Renal pelvis (tissue), 4 donors: ENCODE results near the gene GLRX3. TPM values are rescaled to one million over a fixed set of nuclear protein-coding genes. Genes with fewer than 3 reads are reported as not detected.

Experiments
- DNase-seq: peaks from one replicate; pipeline ENCODE4 v3.0.0-alpha.2; 2013
- polyA plus RNA-seq, 3 donors: library from polyadenylated mRNA; unstranded; fragments of 120-200 nt; gene quantifications; one replicate each; pipeline ENCODE4 v1.2.1, GENCODE V29; 2013; ENCODE audit not compliant: insufficient read length in 3 of 3

The GLRX3 gene
- polyA plus RNA-seq, 3 donors: 78.1 to 83.2 (median 82.9) TPM

- DNase-seq: peak; percentile 72
Measured at GRCh38 chr10:130127364-130128061, 8.7 kb upstream of the GLRX3 start.

DNA sequence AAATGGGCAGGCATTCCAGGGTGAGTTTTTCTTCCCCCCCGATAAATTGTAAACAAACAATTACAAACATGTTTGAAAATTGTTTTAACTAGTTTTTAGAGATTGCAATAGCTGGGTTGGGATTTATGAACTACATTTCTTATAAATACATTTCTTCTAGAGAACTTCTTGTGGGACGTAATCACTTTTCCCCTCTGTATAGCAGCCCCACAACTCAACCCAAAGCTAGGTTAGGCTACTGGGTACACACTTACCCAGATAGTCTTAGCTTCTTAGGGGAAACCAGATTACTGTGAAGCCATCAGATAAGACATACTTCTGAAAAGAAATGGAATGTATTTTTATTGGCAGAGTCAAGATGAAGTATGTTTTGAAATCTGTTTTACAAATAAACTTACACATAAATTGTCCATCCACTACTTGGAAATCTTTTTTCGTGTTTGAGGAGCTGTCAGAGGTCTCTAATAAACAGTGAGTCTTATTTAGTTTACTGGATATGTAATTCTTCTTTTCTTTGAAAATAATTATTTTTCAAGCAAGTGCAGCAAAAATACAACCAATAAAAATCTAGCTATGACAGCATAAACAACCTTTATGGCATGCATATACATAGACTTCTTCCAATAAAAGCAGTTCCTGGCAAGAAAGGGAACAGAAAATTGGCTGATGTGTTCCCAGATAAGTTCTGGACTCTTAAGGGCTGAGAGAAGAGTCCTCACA is 8.0 kb upstream of the GLRX3 start:
- DNase-seq: no peak

DNA sequence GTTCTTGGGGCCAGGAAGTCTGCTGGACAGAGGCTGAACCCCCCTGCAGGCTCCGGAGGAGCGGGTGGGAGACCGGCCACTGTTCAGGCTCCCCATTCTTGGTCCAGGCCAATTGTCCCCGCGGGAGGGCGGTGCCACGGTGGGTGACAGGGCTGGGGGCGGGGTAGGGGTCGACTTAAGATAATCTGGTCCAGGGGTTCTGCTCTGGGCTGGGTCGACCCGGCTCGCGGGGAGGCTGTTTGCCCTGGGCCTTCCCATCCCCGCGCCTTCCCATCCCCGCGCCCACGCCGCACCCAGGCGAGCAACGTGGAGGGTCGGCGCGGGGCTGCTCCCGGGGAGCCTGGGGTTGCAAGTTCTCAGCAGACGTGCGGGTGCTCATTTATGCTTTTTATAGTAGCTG is 7.3 kb upstream of the GLRX3 start:
- no peak for DNase-seq

DNA sequence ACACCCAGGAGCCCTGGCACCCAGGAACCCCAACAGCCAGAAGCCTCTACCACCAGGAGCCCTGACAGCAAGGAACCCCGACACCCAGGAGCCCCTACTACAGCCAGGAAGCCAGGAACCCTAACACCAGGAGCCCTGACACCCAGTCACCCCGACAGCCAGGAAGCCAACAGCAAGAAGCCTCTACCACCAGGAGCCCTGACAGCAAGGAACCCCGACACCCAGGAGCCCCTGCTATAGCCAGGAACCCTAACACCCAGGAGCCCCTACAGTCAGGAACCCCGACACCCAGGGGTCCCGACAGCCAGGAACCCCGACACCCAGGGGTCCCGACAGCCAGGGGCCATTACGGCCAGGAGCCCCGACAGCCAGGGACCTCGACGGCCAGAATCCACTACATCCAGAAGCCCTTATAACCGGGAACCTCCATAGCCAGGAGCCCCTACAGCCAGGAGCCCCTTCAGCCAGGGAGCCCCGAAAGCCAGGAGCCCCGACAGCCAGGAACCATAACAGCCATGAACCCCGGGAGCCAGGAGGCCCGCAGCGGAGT is 440 bp upstream of the GLRX3 start:
- no peak for DNase-seq

- DNase-seq: no peak
Measured at GRCh38 chr10:130137090-130137448, 878 bp downstream of the GLRX3 start.

DNA sequence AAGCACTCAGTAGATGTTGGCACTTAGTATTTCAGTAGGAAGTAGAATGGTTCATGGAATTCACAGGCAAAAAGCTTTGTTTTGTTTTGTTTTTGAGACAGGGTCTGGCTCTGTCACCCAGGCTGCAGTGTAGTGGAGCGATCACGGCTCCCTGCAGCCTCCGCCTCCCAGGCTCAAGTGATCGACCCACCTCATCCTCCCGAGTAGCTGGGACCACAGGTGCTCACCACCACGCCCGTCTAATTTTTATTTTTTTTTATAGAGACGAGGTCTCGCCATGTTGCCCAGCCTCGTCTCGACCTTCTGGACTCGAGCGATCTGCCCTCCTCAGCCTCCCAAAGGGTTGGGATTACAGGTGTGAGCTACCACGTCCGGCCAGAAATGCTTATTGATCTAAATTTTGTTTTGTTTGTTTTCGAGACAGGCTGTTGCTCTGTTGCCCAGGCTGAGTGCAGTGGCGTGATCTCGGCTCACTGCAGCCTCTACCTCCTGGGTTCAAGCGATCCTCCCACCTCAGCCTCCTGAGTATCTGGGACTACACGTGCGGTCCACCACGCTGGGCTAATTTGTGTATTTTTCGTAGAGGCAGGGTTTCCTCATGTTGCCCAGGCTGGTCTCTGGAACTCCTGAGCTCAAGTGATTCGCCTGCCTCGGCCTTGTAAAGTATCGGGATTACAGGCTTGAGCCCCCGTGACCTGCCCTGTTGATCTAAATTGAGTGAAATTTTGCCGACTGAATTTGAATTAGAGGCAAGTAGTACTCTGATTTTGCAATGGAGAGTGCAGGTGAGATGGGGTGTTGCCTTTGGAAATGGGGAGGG is 1.7 kb downstream of the GLRX3 start:
- DNase-seq: no peak

DNA sequence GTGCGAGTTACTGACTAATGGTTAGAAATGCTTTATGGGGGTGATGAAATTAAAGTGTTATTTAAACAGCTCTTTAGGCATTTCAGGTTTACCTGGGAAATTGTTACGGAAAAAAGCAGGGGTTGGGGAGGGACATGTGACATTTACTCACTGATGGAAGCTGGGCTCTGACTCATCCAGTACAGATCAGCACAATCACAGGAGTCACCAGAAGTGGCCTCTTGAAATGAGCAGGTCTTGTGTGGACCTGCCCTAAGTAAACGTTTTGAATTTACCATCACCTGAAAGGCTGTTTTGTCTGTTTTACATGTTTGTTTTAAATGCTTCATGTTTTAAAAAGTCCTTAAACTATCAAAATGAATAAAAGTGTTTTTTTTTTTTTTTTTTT is 2.3 kb downstream of the GLRX3 start:
- DNase-seq: no peak

DNA sequence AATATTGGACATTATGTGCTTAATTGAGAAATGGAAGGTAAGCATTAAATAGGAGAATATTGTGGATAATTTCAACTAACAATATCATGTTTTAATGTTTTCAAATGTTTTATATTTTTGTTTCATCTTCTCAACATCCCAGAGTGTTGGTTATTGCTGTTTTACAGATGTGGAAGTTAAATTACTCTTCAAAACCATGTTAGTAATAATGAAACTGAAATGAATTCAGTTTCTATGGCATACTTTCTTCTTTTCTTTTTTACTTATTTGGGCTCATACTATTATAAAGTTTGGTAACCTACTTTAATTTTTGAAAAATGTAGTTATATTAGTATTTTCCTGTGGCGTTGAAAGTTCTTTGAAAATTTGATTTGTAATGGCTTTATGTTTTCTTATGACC is 4.2 kb downstream of the GLRX3 start:
- no peak for DNase-seq

GRCh38 chr10:130141038-130141437 is 4.8 kb downstream of the GLRX3 start:
- no peak for DNase-seq

GRCh38 chr10:130141460-130141859 is 5.3 kb downstream of the GLRX3 start:
- DNase-seq: no peak

DNA sequence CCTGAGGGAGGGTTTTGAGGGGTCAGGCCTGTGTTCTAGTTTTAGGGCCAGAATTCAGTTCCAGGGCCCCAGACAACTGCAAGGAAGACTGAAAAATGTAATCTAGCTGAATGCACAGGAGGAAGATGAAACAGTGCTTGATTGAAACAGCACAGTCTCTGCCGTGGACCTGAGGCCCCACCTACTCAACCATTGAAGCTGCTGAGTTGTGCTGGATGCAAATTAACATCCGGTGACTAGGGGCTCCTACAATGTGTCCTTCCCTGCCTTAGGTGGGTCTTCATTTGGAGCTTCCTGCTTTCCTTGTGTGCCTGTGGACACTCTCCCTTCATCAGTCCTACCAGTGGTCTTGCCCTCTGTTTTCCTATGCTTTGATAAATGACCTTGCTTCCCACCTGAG is 5.7 kb downstream of the GLRX3 start:
- no peak for DNase-seq

DNA sequence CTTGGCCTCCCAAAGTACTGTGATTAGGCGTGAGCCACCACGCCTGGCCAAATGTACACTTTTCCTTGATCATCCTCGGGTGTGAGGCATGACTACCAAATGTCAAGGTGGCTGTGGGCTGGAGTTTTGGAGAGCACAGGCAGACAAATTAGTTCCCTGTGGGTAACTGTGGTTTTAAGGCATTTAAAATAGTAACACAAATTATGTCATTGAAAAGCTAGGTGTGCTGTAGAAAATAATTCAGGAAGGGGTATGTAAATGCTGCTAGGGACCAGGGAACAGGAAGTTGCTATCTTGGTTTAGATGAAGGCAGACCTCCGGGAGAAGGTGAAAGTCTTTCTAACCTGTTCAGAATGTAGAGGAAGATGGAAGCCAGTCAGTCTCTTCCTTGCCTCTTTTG is 9.9 kb downstream of the GLRX3 start:
- no peak for DNase-seq

- DNase-seq: no peak
Measured at GRCh38 chr10:130159192-130159794, 23.1 kb downstream of the GLRX3 start.

- DNase-seq: no peak
Measured at GRCh38 chr10:130160775-130161174, 24.6 kb downstream of the GLRX3 start.

GRCh38 chr10:130161331-130161730 is 25.1 kb downstream of the GLRX3 start:
- DNase-seq: no peak

DNA sequence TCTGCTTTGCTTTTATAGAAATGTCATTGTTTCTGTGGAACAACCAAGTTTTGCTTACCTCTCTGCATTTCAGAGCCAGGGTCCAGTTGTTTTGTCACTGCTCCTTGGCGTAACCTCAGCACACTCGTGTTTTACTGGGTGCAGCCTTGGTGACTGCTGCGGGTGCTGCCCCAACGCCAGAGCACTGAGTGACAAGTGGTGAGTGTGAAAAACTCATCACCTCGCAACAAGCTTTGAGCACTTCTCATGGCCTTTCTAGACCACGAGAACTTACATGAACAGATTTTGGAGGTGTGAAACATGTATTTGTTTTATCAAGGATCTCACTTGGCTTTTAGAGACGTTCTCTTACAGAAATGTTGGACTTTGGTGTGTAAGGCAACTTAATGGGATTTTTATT is 31.0 kb downstream of the GLRX3 start:
- DNase-seq: no peak

GRCh38 chr10:130167707-130168106 is 31.5 kb downstream of the GLRX3 start:
- no peak for DNase-seq

DNA sequence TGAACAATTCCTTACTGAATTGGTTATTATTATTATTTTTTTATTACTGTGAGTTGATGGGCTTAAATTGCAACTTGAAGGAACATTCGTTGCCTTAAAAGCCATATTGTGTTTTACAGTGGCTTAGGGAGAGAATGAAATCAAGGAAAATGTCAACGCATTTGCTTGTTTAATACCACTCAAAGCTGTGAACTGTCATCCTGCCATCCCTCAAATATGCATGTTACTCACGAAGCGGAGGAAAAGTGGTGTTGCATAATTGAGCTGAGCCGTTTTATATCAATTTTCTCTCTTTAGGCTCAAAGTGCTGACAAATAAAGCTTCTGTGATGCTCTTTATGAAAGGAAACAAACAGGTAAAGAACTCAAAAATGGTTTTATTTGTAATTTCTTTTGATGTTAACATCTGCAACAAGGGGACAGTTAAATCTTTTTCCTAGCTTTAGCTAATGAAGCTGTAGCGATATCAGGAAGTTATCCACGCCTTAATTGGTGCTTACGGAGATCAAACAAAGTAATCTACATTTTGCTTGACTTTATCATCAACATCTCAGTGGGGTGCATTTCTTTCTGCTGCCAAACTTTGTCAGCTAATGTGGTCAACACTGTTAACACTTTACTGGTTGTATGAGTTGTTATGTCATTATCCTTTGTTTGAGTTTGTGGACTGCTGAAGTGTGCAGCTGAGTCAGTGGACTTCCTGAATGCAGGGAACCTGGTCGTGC is 33.1 kb downstream of the GLRX3 start:
- DNase-seq: no peak

GRCh38 chr10:130171196-130171595 is 35.0 kb downstream of the GLRX3 start:
- DNase-seq: no peak

GRCh38 chr10:130174328-130174727 is 38.1 kb downstream of the GLRX3 start:
- DNase-seq: no peak

GRCh38 chr10:130175074-130175473 is 38.9 kb downstream of the GLRX3 start:
- DNase-seq: no peak

GRCh38 chr10:130177250-130177649 is 41.1 kb downstream of the GLRX3 start:
- DNase-seq: no peak
